HEK293 (cell line): Measurements from ENCODE around the gene LAMTOR1.

Experiments
- CTCF ChIA-PET: fragments of 350-600 bp; formaldehyde crosslinking; extraction: SDS; loops from one replicate; lab custom pipeline; 2021; ENCODE audit warnings: antibody characterized with exemption; lab: Yijun Ruan, JAX
- POLR2A ChIA-PET: fragments of 300-600 bp; formaldehyde crosslinking; extraction: SDS; loops from one replicate; lab custom pipeline; 2020; ENCODE audit warnings: antibody characterized with exemption, inconsistent platforms; lab: Yijun Ruan, JAX
- H3K27ac ChIP-seq: fragments of 200-500 bp; sonication (Bioruptor generic); 2 replicates; pipeline ENCODE4 v1.5.1; 2014; ENCODE audit warnings: low read depth, low read length, control low read depth, inconsistent platforms; ENCODE audit errors: extremely low read depth
- H3K36me3 ChIP-seq, 2 experiments: fragments of 200-500 bp in 1 of 2; sonication (Bioruptor generic) in 1 of 2; 1 replicate in 1 of 2; 2 replicates in 1 of 2; pipeline ENCODE4 v1.5.1; 2014 to 2017; ENCODE audit warnings: inconsistent platforms in 2 of 2, low read length in 2 of 2; ENCODE audit not compliant: control insufficient read depth in 2 of 2, insufficient read depth in 1 of 2
- H3K4me1 ChIP-seq: fragments of 200-500 bp; sonication (Bioruptor generic); 2 replicates; pipeline ENCODE4 v1.5.1; 2014; ENCODE audit warnings: mild to moderate bottlenecking, low read length, inconsistent platforms; ENCODE audit not compliant: control insufficient read depth, insufficient read depth
- H3K4me3 ChIP-seq: 2 replicates; pipeline ENCODE4 v1.5.1; 2011; ENCODE audit warnings: low read depth, mild to moderate bottlenecking, control low read depth, low read length, moderate library complexity
- H3K9me3 ChIP-seq: fragments of 200-500 bp; sonication (Bioruptor generic); 2 replicates; pipeline ENCODE4 v1.5.1; 2014; ENCODE audit warnings: low read depth, low read length, inconsistent platforms; ENCODE audit not compliant: control insufficient read depth, insufficient read depth
- ATF2 ChIP-seq: fragments of 450-650 bp; formaldehyde crosslinking; IDR thresholded peaks from 2 replicates; pipeline ENCODE4 v1.5.1; 2016; ENCODE audit warnings: missing biosample characterization, missing genetic modification characterization, low read depth
- CTCF ChIP-seq: fragments of 450-650 bp; formaldehyde crosslinking; IDR thresholded peaks from 2 replicates; pipeline ENCODE4 v1.5.1; 2016; ENCODE audit warnings: missing biosample characterization, missing genetic modification characterization
- GLIS2 ChIP-seq: fragments of 450-650 bp; formaldehyde crosslinking; IDR thresholded peaks from 2 replicates; pipeline ENCODE4 v1.5.1; 2016; ENCODE audit warnings: missing biosample characterization, missing genetic modification characterization
- KLF1 ChIP-seq: fragments of 450-650 bp; formaldehyde crosslinking; IDR thresholded peaks from 2 replicates; pipeline ENCODE4 v1.5.1; 2016; ENCODE audit warnings: missing biosample characterization, missing genetic modification characterization
- KLF10 ChIP-seq: fragments of 450-650 bp; IDR thresholded peaks from 2 replicates; pipeline ENCODE4 v1.5.1; 2018; ENCODE audit warnings: missing biosample characterization, mild to moderate bottlenecking, missing genetic modification characterization
- PATZ1 ChIP-seq: fragments of 450-650 bp; formaldehyde crosslinking; IDR thresholded peaks from 2 replicates; pipeline ENCODE4 v1.5.1; 2016; ENCODE audit warnings: missing biosample characterization, missing genetic modification characterization
- ZBTB10 ChIP-seq: fragments of 450-650 bp; formaldehyde crosslinking; IDR thresholded peaks from 2 replicates; pipeline ENCODE4 v1.5.1; 2016; ENCODE audit warnings: missing biosample characterization, missing genetic modification characterization
- ZBTB11 ChIP-seq: fragments of 450-650 bp; formaldehyde crosslinking; conservative IDR thresholded peaks from 2 replicates; pipeline ENCODE4 v1.5.1; 2016; ENCODE audit warnings: low read depth, missing biosample characterization, missing genetic modification characterization
- ZBTB26 ChIP-seq: fragments of 450-650 bp; formaldehyde crosslinking; optimal IDR thresholded peaks from 2 replicates; pipeline ENCODE3; 2016; ENCODE audit warnings: missing biosample characterization, mild to moderate bottlenecking, missing genetic modification characterization
- ZNF112 ChIP-seq: fragments of 450-650 bp; formaldehyde crosslinking; IDR thresholded peaks from 2 replicates; pipeline ENCODE4 v1.5.0; 2017; ENCODE audit warnings: missing biosample characterization, missing genetic modification characterization
- ZNF335 ChIP-seq: fragments of 450-650 bp; formaldehyde crosslinking; conservative IDR thresholded peaks from 2 replicates; pipeline ENCODE4 v1.5.1; 2016; ENCODE audit warnings: missing biosample characterization, missing genetic modification characterization
- ZNF354C ChIP-seq: fragments of 450-650 bp; formaldehyde crosslinking; IDR thresholded peaks from 2 replicates; pipeline ENCODE4 v1.5.1; 2016; ENCODE audit warnings: missing biosample characterization, missing genetic modification characterization, low read depth, borderline replicate concordance
- ZNF518A ChIP-seq: fragments of 450-650 bp; formaldehyde crosslinking; conservative IDR thresholded peaks from 2 replicates; pipeline ENCODE4 v1.5.1; 2016; ENCODE audit warnings: low read depth, missing biosample characterization, missing genetic modification characterization
- ZNF561 ChIP-seq: fragments of 450-650 bp; IDR thresholded peaks from 2 replicates; pipeline ENCODE4 v1.5.1; 2018; ENCODE audit warnings: missing biosample characterization, missing genetic modification characterization, borderline replicate concordance
- ZNF660 ChIP-seq: fragments of 450-650 bp; IDR thresholded peaks from 2 replicates; pipeline ENCODE4 v1.5.1; 2018; ENCODE audit warnings: missing biosample characterization, mild to moderate bottlenecking, missing genetic modification characterization
- ZNF76 ChIP-seq: fragments of 450-650 bp; formaldehyde crosslinking; IDR thresholded peaks from 2 replicates; pipeline ENCODE4; 2016; ENCODE audit warnings: low read depth, missing biosample characterization, missing genetic modification characterization, borderline replicate concordance

LAMTOR1 gene

GRCh38 chr11:72102946-72103753, at the start of gene LAMTOR1:
Gene LAMTOR1, minus strand, starts transcription at chr11:72103297. Its CDS starts 73 bp downstream, at chr11:72103224.
- Histone ChIP-seq H3K36me3 (peaks cover 0 to 46% of the 10 kb centered on the region in 2 experiments; a peak in 1 of 3 replicates), H3K27ac (peak within 1 kb of the TSS; percentile 75), H3K9me3 (no peaks in the 10 kb centered on the region), H3K4me1 (no peaks in the 10 kb centered on the region), H3K4me3 (peak within 1 kb of the TSS; percentile 87)
- ChIA-PET POLR2A (interaction anchor here (1.0 to 1.5 kb wide), 2 partner anchors 9 to 12 kb away, joined by 3 to 4 read pairs; partner anchors contain the start of gene ANAPC15), CTCF (interaction anchor here (0.7 to 3.2 kb wide), 5 partner anchors 11 to 328 kb away, joined by 4 to 18 read pairs (median 6); no protein-coding TSS in a partner anchor)
- TF ChIP-seq GLIS2 (tag by site-specific recombination) (peak; percentile 73), KLF10 (tag by site-specific recombination) (peak; percentile 84), ZNF561 (0 out of 2 replicates have a peak, but pooled peaks have one; percentile 35), KLF1 (tag by site-specific recombination) (peak; percentile 72), CTCF (tag by site-specific recombination) (peak; percentile 45; the same call in 1 of the 2 replicates), ZNF354C (tag by site-specific recombination) (no peak), ATF2 (tag by site-specific recombination) (no peak), ZNF660 (0 out of 2 replicates have a peak, but pooled peaks have one; percentile 31), ZBTB11 (tag by site-specific recombination) (peak; percentile 96), ZBTB10 (tag by site-specific recombination) (peak; percentile 72; the same call in 1 of the 2 replicates), ZBTB26 (tag by site-specific recombination) (peak; percentile 57), ZNF335 (tag by site-specific recombination) (peak; percentile 91), PATZ1 (tag by site-specific recombination) (peak; percentile 91), ZNF112 (tag by site-specific recombination) (no peak), ZNF76 (tag by site-specific recombination) (0 out of 2 replicates have a peak, but pooled peaks have one; percentile 22), ZNF518A (tag by site-specific recombination) (peak; percentile 52; the same call in 1 of the 2 replicates)
